Measurements from ENCODE around the gene COL9A3.
"Not testable (repeated sequence)": the region's sequence is repeated elsewhere in the genome, so short reads cannot be mapped to it uniquely, and the experiment has no call there.

The COL9A3 gene

GRCh38 chr20:62845416-62846160, 28.7 kb downstream of the COL9A3 start:
- no peak for FAIRE-seq
- TF ChIP-seq POU2F2 (IDR thresholded peaks at IDR 0.05; ENCODE audit: low read depth, low read length) (no peak), PAX5 (IDR thresholded peaks at IDR 0.05; ENCODE audit: insufficient read depth, low read length, severe bottlenecking) (no peak), SPI1 (IDR thresholded peaks at IDR 0.05; ENCODE audit: low read depth, low read length) (no peak), POLR2A (IDR thresholded peaks at IDR 0.05; ENCODE audit: low read depth, low read length) (no peak), TAF1 (IDR thresholded peaks at IDR 0.05; ENCODE audit: low read depth, low read length) (no peak)
- no peak for DNase-seq (ENCODE audit: insufficient read length, low spot score)

- no peak for TF ChIP-seq POU2F2 (IDR thresholded peaks at IDR 0.05; ENCODE audit: low read depth, low read length)
- TF ChIP-seq POLR2AphosphoS5 (IDR thresholded peaks at IDR 0.05; ENCODE audit: low read depth, low read length) = no peak
- TF ChIP-seq TAF1 (IDR thresholded peaks at IDR 0.05; ENCODE audit: low read depth, low read length) = no peak
- no peak for TF ChIP-seq POLR2A (IDR thresholded peaks at IDR 0.05; ENCODE audit: low read depth, low read length)
- no peak for FAIRE-seq
- no peak for DNase-seq (ENCODE audit: insufficient read length, low spot score)
These were observed 29.5 kb downstream of the COL9A3 start for GRCh38 chr20:62846166-62846890.

GRCh38 chr20:62848917-62849316, 32.1 kb downstream of the COL9A3 start:
- not testable (repeated sequence) for DNase-seq (ENCODE audit: insufficient read length, low spot score); FAIRE-seq

GRCh38 chr20:62849431-62849830, 32.6 kb downstream of the COL9A3 start:
- no peak for TF ChIP-seq POU2F2 (IDR thresholded peaks at IDR 0.05; ENCODE audit: low read depth, low read length)
- no peak for TF ChIP-seq TAF1 (IDR thresholded peaks at IDR 0.05; ENCODE audit: low read depth, low read length)
- TF ChIP-seq PAX5 (IDR thresholded peaks at IDR 0.05; ENCODE audit: insufficient read depth, low read length, severe bottlenecking) = no peak
- TF ChIP-seq SPI1 (IDR thresholded peaks at IDR 0.05; ENCODE audit: low read depth, low read length) = no peak
- no peak for TF ChIP-seq POLR2AphosphoS5 (IDR thresholded peaks at IDR 0.05; ENCODE audit: low read depth, low read length)
- no peak for TF ChIP-seq POLR2A (IDR thresholded peaks at IDR 0.05; ENCODE audit: low read depth, low read length)
- FAIRE-seq (no peak), DNase-seq (ENCODE audit: insufficient read length, low spot score) (no peak)

GRCh38 chr20:62850333-62850974, 33.6 kb downstream of the COL9A3 start:
- TF ChIP-seq SPI1 (IDR thresholded peaks at IDR 0.05; ENCODE audit: low read depth, low read length) (no peak), POU2F2 (IDR thresholded peaks at IDR 0.05; ENCODE audit: low read depth, low read length) (no peak), POLR2AphosphoS5 (IDR thresholded peaks at IDR 0.05; ENCODE audit: low read depth, low read length) (no peak), TAF1 (IDR thresholded peaks at IDR 0.05; ENCODE audit: low read depth, low read length) (no peak), POLR2A (IDR thresholded peaks at IDR 0.05; ENCODE audit: low read depth, low read length) (no peak), PAX5 (IDR thresholded peaks at IDR 0.05; ENCODE audit: insufficient read depth, low read length, severe bottlenecking) (no peak)
- no peak for DNase-seq (ENCODE audit: insufficient read length, low spot score)
- FAIRE-seq = no peak

- TF ChIP-seq TAF1 (IDR thresholded peaks at IDR 0.05; ENCODE audit: low read depth, low read length) (no peak), PAX5 (IDR thresholded peaks at IDR 0.05; ENCODE audit: insufficient read depth, low read length, severe bottlenecking) (no peak), POLR2AphosphoS5 (IDR thresholded peaks at IDR 0.05; ENCODE audit: low read depth, low read length) (no peak), POU2F2 (IDR thresholded peaks at IDR 0.05; ENCODE audit: low read depth, low read length) (no peak)
- DNase-seq (ENCODE audit: insufficient read length, low spot score) (no peak), FAIRE-seq (no peak)
These were observed 35.3 kb downstream of the COL9A3 start for GRCh38 chr20:62852196-62852595.

GRCh38 chr20:62852841-62853240, 36.0 kb downstream of the COL9A3 start:
- no peak for TF ChIP-seq POLR2A (IDR thresholded peaks at IDR 0.05; ENCODE audit: low read depth, low read length)
- no peak for TF ChIP-seq POU2F2 (IDR thresholded peaks at IDR 0.05; ENCODE audit: low read depth, low read length)
- no peak for TF ChIP-seq TAF1 (IDR thresholded peaks at IDR 0.05; ENCODE audit: low read depth, low read length)
- no peak for TF ChIP-seq PAX5 (IDR thresholded peaks at IDR 0.05; ENCODE audit: insufficient read depth, low read length, severe bottlenecking)
- TF ChIP-seq SPI1 (IDR thresholded peaks at IDR 0.05; ENCODE audit: low read depth, low read length) = no peak
- no peak for TF ChIP-seq POLR2AphosphoS5 (IDR thresholded peaks at IDR 0.05; ENCODE audit: low read depth, low read length)
- DNase-seq (ENCODE audit: insufficient read length, low spot score) (no peak), FAIRE-seq (no peak)

GRCh38 chr20:62853304-62853703, 36.5 kb downstream of the COL9A3 start:
- FAIRE-seq; DNase-seq (ENCODE audit: insufficient read length, low spot score): not testable (repeated sequence)

- DNase-seq (ENCODE audit: insufficient read length, low spot score) (no peak), FAIRE-seq (no peak)
- TF ChIP-seq SPI1 (IDR thresholded peaks at IDR 0.05; ENCODE audit: low read depth, low read length) = no peak
- TF ChIP-seq PAX5 (IDR thresholded peaks at IDR 0.05; ENCODE audit: insufficient read depth, low read length, severe bottlenecking) = no peak
- no peak for TF ChIP-seq POLR2AphosphoS5 (IDR thresholded peaks at IDR 0.05; ENCODE audit: low read depth, low read length)
- no peak for TF ChIP-seq TAF1 (IDR thresholded peaks at IDR 0.05; ENCODE audit: low read depth, low read length)
- TF ChIP-seq POU2F2 (IDR thresholded peaks at IDR 0.05; ENCODE audit: low read depth, low read length) = no peak
- TF ChIP-seq POLR2A (IDR thresholded peaks at IDR 0.05; ENCODE audit: low read depth, low read length) = no peak
These were observed 37.3 kb downstream of the COL9A3 start for GRCh38 chr20:62854121-62854520.

- DNase-seq (ENCODE audit: insufficient read length, low spot score) (no peak), FAIRE-seq (no peak)
- TF ChIP-seq TAF1 (IDR thresholded peaks at IDR 0.05; ENCODE audit: low read depth, low read length) = no peak
- no peak for TF ChIP-seq PAX5 (IDR thresholded peaks at IDR 0.05; ENCODE audit: insufficient read depth, low read length, severe bottlenecking)
- TF ChIP-seq POLR2A (IDR thresholded peaks at IDR 0.05; ENCODE audit: low read depth, low read length) = no peak
- no peak for TF ChIP-seq SPI1 (IDR thresholded peaks at IDR 0.05; ENCODE audit: low read depth, low read length)
- no peak for TF ChIP-seq POU2F2 (IDR thresholded peaks at IDR 0.05; ENCODE audit: low read depth, low read length)
- no peak for TF ChIP-seq POLR2AphosphoS5 (IDR thresholded peaks at IDR 0.05; ENCODE audit: low read depth, low read length)
These were observed 38.3 kb downstream of the COL9A3 start for GRCh38 chr20:62855120-62855519.

Measured in GM12891 (cell line).